HFFc6 (cell line): ENCODE results near the gene KCNIP3. TPM values are rescaled to one million over a fixed set of nuclear protein-coding genes. Genes with fewer than 3 reads are reported as not detected.

ENCODE experiments used
- DNase-seq: peaks from one replicate; pipeline ENCODE4 v3.0.0-alpha.2; 2018
- H3K27ac Mint-ChIP-seq: 2 replicates; pipeline ENCODE4 v1.8.0; 2020; ENCODE audit warnings: mild to moderate bottlenecking, mixed read lengths
- H3K27me3 Mint-ChIP-seq: 2 replicates; pipeline ENCODE4 v1.8.0; 2021; ENCODE audit warnings: mild to moderate bottlenecking, moderate library complexity, mixed read lengths; ENCODE audit not compliant: insufficient read depth
- H3K36me3 Mint-ChIP-seq: 2 replicates; pipeline ENCODE4 v1.8.0; 2021; ENCODE audit warnings: low read depth, mixed read lengths
- H3K4me1 Mint-ChIP-seq: 2 replicates; pipeline ENCODE4 v1.8.0; 2020; ENCODE audit warnings: low read depth, mixed read lengths
- H3K4me3 Mint-ChIP-seq: 2 replicates; pipeline ENCODE4 v1.8.0; 2020; ENCODE audit warnings: mild to moderate bottlenecking, moderate library complexity, mixed read lengths
- H3K9me3 Mint-ChIP-seq: 2 replicates; pipeline ENCODE4 v1.8.0; 2020; ENCODE audit warnings: mild to moderate bottlenecking, mixed read lengths
- total RNA-seq, 6 experiments: library from RNA; stranded (reverse); fragmentation: NEBNext Ultra II Directional; extraction: Animal tissue kit (Norgen Biotek cat#: 25700); gene quantifications; 2 replicates in 1 of 6; 3 replicates in 5 of 6; pipeline ENCODE4 v1.2.3, GENCODE V29; 2021
- TF ChIP-seq, protein P1 (sequence below): fragments of 200-600 bp; sonication (generic); IDR thresholded peaks from 2 replicates; pipeline ENCODE4 v1.5.0; 2021; ENCODE audit warnings: antibody characterized with exemption, mild to moderate bottlenecking

KCNIP3 gene
- total RNA-seq, 6 experiments from 2014 or later = 0.56 to 2.4 (median 0.67) TPM

DNA sequence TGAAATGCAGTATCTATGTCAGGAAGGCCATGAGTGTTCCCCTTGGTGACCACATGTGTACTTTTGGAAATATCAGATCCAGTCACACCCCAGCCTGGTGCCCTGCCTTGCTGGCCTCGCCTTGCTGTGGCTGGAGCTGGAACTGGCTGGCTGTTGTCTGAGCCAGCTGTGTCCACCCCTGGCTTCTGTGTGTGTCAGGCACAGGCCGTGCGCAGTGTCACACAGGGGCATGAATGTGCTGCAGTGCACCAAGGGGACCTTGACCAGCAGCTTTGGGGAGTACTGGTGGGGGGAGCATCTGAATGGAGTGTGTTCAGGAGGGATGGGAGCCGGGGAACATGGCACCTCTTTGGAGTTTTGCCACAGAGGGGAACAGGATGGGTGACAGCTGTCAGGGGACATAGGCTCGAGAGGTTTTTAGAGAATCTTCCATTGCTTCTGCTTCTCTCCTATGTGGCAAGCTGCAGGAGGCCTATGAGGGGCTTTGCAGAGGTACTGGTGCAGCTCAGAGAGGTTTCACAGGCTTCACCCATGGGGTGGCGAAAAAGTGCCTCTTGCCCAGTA is 60.7 kb downstream of the KCNIP3 start:
- Mint-ChIP-seq H3K4me3 (no peak overlapping the region), H3K27ac (no peak overlapping the region), H3K9me3 (no peaks in the 10 kb centered on the region), H3K27me3 (peaks cover 18% of the 10 kb centered on the region), H3K4me1 (peaks cover 8% of the 10 kb centered on the region), H3K36me3 (no peaks in the 10 kb centered on the region)
- no peak for DNase-seq
- TF ChIP-seq, protein P1, sequence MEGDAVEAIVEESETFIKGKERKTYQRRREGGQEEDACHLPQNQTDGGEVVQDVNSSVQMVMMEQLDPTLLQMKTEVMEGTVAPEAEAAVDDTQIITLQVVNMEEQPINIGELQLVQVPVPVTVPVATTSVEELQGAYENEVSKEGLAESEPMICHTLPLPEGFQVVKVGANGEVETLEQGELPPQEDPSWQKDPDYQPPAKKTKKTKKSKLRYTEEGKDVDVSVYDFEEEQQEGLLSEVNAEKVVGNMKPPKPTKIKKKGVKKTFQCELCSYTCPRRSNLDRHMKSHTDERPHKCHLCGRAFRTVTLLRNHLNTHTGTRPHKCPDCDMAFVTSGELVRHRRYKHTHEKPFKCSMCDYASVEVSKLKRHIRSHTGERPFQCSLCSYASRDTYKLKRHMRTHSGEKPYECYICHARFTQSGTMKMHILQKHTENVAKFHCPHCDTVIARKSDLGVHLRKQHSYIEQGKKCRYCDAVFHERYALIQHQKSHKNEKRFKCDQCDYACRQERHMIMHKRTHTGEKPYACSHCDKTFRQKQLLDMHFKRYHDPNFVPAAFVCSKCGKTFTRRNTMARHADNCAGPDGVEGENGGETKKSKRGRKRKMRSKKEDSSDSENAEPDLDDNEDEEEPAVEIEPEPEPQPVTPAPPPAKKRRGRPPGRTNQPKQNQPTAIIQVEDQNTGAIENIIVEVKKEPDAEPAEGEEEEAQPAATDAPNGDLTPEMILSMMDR = no peak

DNA sequence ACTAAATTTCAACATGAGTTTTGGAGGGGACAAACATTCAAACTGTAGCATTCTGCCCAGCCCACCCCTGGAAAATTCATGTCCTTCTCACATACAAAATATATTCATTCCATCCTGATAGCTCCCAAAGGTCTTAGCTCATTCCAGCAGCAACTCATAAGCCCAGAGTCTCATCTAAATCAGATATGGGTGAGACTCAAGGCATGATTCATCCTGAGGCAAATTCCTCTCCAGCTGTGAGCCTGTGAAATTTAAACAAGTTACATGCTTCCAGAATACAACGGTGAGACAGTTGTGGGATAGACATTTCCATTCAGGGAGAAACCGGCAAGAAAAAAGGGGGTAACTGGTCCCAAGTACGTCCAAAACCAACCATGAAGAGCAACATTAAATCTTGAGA is 61.9 kb downstream of the KCNIP3 start:
- Mint-ChIP-seq H3K36me3 (no peaks in the 10 kb centered on the region), H3K27me3 (peaks cover 12% of the 10 kb centered on the region)

DNA sequence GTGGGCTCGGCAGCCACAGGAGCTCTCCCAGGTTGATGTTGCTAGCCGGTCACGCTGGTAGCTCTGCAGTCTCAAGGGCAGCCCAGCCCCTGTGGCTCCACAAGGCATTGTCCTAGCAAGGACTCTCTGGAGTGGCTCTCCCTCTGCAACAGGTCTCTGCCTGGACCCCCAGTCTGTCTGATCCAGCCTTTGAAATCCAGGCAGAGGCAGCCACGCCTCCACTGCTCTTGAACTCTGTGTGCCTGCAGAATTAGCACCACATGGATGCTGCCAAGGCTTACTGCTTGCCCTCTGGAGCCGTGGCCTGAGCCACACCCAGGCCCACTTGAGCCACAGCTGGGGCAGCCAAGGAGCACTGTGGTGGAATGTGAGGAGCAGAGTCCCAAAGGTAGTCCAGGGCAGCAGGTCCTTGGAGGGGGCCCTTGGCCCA is 62.4 kb downstream of the KCNIP3 start:
- H3K27me3 Mint-ChIP-seq = peaks cover 12% of the 10 kb centered on the region

More for the DNA sequence above, 61.9 kb downstream of the KCNIP3 start:
- no peak overlapping the region for H3K27ac Mint-ChIP-seq
- H3K4me3 Mint-ChIP-seq = no peak overlapping the region
- TF ChIP-seq, protein P1 = no peak
- no peaks in the 10 kb centered on the region for H3K9me3 Mint-ChIP-seq
- H3K4me1 Mint-ChIP-seq = peaks cover 8% of the 10 kb centered on the region
- DNase-seq = peak; percentile 72

DNA sequence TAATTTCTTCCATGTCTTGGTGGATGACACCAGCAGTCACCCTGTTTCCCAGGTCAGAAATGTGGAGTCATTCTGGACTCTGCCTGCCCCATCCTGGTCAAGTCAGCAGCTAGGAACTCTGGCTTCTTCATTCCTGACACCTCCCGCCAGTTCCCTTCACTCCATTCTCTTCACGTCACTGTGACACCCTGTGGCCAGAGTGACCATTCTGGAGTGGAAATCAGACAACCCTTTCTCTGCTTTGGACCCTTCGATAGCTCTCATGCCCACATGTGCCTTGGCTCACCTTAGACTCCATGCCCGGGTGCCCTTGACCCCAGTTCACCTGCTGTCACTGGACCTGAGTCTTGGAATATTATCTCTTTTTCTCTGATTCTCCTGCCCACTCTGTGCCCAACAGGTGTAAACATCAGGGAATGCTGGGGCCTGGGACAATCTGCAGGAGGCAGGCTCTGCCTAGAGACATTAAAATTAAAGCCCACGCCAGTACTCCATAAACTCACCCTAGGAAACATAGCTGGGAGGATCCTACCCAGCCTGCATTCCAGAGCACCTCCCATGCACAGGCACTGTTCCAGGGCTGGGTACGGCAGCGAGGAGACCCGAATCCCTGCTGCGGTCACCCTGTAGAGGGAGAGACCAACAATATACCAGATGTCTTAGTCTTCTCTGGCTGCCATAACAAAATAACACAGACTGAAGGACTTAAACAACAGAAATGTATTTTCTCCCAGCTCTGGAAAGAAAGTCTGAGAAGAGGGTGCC is 64.3 kb downstream of the KCNIP3 start:
- peaks cover 8% of the 10 kb centered on the region for H3K4me1 Mint-ChIP-seq
- H3K27me3 Mint-ChIP-seq = peaks cover 10% of the 10 kb centered on the region
- H3K27ac Mint-ChIP-seq = no peak overlapping the region

More for the DNA sequence above, 62.4 kb downstream of the KCNIP3 start:
- Mint-ChIP-seq H3K36me3 (no peaks in the 10 kb centered on the region), H3K4me3 (no peak overlapping the region), H3K4me1 (peaks cover 8% of the 10 kb centered on the region), H3K27ac (no peak overlapping the region), H3K9me3 (no peaks in the 10 kb centered on the region)
- TF ChIP-seq, protein P1 = no peak
- no peak for DNase-seq

DNA sequence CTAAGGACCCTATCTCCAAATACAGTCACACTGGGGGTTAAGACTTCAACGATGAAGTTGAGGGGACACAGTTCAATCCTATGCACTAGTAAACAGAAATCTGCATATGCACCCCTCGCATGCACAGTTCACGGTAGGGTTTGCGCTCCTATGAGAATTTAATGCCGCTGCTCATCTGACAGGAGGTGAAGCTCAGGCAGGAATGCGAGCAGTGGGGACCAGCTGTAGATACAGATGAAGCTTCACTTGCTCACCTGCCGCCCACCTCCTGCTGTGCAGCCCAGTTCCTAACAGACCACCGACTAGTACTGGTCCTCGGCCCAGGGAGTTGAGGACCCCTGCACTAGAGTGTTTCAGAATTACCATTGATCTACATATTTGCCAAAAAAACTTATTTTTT is 65.3 kb downstream of the KCNIP3 start:
- TF ChIP-seq, protein P1 = no peak
- no peak overlapping the region for H3K27ac Mint-ChIP-seq
- peaks cover 12% of the 10 kb centered on the region for H3K27me3 Mint-ChIP-seq
- H3K36me3 Mint-ChIP-seq = no peaks in the 10 kb centered on the region
- no peaks in the 10 kb centered on the region for H3K9me3 Mint-ChIP-seq
- no peak for DNase-seq
- no peak overlapping the region for H3K4me3 Mint-ChIP-seq
- peaks cover 8% of the 10 kb centered on the region for H3K4me1 Mint-ChIP-seq

More for the DNA sequence above, 64.3 kb downstream of the KCNIP3 start:
- Mint-ChIP-seq H3K36me3 (no peaks in the 10 kb centered on the region), H3K9me3 (no peaks in the 10 kb centered on the region), H3K4me3 (no peak overlapping the region)
- TF ChIP-seq, protein P1 = no peak
- DNase-seq = no peak
